CD4-positive, alpha-beta T cell treated with Interleukin-15 for 4 hours (primary cell): Measurements from ENCODE around the gene KCNK18.
"Not testable (repeated sequence)": the region's sequence is repeated elsewhere in the genome, so short reads cannot be mapped to it uniquely, and the experiment has no call there.

Experiments used
- DNase-seq: peaks from one replicate; pipeline ENCODE4 v3.0.0-alpha.2; 2020; ENCODE audit warnings: low spot score

KCNK18 gene

DNA sequence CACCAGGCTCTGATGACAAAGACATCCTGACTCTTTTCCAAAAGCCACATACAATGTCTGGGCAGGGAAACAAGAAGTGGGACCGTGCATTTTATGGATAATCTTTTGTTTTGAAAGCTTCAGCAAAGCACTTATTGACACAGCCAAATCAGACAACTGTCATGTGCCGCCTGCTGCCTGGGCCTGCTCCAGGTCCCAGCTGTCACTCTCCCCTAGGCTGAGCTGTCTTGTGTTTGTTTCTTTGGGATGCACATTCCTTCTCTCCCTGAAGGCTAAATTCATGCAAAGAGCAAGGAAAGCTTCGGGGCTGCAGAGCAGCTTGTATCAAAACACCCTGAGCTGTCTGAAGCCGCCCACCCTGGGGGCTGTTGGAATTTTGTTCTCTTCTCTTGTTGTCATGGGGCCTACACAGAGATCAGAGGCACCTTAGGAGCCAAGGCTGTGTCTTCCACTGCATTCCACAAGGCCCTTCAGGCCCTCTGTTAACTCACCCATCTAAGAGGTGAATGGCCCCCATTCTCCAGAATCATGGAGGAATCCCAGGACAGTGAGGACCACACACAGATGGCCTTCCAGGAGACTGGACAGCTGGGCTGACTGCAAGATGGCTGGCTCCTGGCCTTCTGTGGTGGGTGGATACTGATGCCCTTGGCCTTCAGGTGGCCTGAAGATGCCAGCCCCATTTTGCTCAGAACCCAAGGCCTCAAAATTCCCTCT is 25.8 kb downstream of the KCNK18 start:
- no peak for DNase-seq

DNA sequence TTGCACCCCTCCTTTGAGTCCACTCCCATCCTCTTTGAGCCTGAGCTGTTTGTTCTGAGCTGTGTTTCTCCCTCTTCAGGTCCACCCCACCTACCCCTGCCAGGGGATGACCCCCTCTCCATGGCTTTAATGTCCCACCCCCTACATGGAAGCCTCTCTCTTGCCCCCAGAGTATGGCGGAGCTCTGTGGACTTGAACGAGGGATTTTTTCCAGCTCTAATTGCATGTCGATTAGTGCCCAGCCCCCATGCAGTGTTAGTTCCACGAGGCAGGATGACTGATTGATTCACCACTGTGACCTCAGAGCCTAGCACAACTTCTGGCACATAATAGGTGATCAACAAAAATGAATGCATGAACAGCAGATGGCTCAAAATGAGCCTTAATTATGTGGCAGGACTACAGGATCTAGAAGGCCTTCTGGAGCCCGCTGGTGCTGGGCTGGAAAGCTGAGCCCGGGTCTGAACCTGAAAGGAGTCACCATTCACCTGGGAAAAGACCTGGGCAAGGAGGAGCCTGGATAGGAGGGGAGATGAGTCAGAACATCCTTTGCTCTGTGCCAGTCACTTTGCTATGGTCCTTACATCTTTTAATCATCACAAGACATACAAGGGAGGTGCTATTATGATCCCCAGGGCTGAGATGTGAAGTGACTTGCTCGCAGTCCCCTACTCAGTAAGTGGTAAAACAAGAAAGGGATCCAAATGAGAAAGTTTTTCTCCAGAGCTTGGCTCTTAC is 26.6 kb downstream of the KCNK18 start:
- no peak for DNase-seq

DNA sequence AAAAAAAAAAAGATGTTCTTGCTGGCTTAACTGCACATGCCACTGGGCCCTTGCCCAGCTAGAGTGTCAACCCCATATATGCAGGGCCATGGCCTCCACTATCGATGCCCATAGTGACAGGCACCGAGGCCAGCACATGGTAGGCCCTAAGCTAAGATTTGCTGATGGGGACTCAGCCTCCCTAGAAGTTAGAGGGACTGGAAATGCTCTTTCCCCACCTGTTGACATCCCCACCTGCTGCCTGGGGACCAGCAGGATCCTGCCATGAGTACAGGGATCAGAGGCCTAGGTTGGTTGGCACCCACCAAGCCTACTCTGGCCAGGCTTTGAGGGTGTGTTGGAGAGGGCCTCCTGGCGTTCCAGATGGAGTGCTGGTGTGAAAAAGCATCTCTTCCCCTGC is 27.6 kb downstream of the KCNK18 start:
- no peak for DNase-seq

DNA sequence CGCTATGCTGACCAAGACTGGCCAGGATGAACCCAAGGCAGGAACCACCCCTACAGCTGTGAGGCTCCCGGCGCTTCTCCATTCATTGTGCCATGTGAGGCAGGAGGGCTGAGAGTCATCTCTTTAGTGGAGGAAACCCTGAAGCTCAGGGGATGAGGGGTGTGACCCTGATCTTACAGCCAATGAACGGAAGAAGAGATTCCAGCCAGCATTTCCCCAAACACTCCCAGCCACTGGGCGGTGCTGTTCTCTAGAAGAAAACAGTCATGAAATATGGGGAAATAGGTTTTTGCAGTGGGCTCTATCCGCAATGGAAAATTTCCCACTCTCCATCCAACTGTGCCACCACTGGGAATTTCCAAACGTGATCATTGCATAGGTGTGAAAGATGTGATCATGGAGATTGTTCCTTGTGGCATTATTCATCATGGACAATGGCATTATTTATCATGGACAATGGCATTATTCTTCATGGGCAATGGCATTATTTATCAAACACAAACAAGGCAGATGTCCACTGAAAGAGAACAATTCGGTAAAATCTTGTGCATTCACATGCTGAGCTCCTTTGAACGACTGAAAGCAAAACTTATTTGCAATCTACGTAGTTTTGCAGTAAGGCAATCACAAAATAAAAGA is 29.6 kb downstream of the KCNK18 start:
- DNase-seq, result no peak

DNA sequence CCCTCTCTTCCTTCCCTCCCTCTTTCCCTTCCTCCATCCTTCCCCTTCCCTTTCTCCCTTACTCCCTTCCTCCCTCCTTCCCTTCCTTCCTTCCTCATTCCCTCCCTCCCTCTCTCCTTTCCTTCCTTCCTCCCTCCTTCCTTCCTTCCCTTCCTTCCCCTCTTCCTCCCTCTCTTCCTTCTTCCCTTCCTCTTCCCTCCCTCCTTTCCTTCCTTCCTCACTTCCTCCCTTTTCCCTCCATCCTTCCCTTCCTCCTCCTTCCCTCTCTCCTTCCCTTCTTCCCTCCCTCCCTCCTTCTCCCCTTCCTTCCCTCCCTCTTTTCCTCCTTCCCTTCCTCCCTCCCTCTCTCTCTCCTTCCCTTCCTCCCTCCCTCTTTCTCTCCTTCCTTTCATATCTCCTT is 30.9 kb downstream of the KCNK18 start:
- no peak for DNase-seq

DNA sequence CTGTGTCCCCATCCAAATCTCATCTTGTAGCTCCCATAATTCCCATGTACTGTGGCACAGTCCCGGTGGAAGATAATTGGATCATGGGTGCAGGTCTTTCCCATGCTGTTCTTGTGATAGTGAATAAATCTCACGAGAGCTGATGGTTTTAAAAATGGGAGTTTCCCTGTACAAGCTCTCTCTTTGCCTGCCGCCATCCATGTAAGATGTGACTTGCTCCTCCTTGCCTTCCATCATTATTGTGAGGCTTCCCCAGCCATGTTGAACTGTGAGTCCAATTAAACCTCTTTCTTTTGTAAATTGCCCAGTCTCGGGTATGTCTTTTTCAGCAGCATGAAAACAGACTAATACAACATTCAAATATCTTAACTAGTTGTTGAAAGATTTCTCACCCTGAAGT is 32.8 kb downstream of the KCNK18 start:
- not testable (repeated sequence) for DNase-seq

DNA sequence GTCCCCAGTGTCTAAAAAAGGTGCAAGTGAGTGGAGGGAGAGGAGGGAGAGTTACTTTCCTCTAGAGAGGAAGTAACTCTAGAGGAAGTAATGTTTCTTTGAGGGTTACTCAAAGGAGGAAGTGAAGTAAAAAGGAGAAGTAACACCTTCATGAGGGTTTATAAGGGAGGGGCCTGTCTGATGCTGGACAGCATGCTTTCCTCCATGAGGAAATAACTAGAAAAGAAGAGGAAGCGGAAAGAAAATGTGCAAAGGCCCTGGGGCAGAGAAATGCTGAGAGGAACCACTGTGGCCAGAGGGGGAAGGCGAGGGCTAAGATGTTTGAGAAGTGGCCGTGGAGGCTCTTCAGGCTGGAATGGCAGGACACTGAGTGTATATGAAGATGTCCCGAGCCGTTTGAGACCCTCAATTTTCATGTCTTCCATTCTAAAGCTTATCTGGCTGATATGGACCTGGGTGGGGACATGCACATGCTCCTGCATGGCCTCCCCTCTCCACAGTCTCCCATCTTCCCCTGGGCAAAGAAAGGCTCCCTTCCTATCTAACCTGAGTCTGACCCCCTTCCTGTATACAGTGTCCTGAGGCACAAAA is 40.2 kb downstream of the KCNK18 start:
- DNase-seq, result no peak

DNA sequence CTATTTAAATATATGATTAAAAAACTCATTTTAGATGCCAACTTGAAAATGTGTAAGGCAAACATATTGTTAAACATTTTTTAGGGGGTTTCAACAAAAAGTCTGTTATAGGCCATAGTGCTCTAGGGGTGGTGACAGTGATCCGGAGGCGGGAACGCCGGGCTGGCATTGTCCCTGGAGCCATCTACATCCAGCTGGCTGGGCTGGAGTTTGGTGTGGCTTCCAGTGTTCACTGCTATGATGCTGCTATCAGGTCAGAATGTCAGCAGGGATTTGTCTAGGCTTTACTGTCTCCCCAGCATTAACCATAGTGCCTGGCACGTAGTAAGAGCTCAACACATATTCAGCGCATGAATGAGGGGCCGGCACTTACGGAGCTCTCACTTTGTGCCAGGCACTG is 41.8 kb downstream of the KCNK18 start:
- DNase-seq, result no peak

DNA sequence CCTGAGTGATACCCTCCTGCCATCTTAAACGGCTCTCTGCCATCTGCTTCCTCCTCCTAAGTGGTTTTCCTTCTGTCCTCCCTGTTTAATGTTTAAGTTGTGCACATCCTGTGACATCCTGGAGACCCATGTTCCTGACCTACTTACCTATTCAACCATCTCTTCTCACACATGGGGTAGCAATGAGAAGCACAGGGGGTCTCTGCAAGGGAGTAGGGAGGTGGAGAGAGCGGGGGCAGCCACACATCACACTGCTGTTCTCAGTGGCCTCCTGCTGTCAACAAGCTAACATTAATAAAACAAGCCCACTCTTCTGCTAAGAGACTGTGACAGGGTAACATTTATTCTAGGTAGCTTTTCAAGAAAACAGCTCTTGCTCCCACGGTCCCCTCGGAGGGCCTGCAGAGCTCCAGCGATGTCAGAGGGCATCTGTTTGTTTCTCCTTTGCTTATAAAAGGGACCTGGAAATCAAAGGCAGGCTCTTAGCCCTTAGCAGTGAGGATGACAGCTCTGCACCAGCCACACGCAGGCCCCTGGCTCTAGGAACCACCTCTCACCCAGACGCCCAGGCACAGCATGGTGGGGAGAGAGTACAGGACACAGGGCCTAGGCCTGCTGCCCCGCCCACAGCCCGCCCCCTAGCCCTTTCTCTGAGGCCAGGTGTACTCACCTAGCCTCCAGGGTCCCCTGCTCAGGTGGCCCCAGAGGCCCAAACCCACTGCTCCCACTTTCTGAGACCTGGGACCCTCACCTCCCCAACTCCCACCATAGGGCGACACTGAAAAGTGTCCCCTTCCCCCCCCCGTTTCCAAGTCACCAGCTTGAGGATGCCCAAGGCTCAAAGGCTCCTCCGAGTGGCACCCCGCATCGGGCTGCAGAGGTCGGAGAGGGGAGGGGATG is 42.7 kb downstream of the KCNK18 start:
- no peak for DNase-seq

DNA sequence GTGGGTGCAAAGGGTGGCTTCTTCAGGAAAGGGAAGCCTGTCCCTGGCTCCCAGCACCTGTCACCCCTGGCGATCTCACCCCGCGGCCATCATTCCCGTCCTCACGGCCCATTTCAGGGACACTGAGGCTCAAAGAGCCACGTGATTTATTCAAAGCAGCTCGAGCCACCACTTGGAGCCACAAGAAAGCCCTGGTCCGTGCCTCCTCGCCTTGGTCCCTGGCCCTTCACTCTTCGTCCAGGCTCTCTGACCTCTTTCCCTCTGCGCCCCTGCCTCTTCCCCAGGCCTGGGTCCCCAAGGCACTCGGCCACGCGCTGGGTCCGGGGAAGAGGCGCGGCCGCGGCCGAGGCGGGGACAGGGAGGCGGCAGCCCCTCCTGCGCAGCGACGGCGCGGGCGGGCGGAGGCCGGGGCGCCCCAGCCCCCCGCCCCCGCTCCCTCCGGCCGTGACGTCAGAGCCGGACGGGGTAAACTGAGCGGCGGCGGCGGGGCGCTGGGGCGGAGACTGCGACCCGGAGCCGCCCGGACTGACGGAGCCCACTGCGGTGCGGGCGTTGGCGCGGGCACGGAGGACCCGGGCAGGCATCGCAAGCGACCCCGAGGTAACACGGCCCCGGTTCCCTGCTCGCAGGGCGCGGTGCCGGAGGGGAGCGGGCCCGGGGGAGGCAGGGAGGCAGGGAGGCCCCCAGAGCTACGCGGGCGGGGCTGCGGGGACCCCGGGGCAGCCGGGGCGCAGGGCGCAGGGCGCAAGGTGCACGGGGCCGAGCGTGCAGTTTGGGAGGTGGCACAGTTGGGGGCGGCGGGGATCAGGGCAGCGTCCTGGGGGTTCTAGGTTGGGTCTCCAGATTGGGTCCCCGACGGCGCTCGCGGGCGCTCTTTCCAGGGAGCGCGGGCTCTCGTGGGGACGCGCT is 43.6 kb downstream of the KCNK18 start, which contains the start of gene SLC18A2:
Gene SLC18A2, plus strand, starts transcription at position 494 of the 909 bp plus-strand sequence. CDS start 580 bp downstream, outside the sequence.
- no peak for DNase-seq

DNA sequence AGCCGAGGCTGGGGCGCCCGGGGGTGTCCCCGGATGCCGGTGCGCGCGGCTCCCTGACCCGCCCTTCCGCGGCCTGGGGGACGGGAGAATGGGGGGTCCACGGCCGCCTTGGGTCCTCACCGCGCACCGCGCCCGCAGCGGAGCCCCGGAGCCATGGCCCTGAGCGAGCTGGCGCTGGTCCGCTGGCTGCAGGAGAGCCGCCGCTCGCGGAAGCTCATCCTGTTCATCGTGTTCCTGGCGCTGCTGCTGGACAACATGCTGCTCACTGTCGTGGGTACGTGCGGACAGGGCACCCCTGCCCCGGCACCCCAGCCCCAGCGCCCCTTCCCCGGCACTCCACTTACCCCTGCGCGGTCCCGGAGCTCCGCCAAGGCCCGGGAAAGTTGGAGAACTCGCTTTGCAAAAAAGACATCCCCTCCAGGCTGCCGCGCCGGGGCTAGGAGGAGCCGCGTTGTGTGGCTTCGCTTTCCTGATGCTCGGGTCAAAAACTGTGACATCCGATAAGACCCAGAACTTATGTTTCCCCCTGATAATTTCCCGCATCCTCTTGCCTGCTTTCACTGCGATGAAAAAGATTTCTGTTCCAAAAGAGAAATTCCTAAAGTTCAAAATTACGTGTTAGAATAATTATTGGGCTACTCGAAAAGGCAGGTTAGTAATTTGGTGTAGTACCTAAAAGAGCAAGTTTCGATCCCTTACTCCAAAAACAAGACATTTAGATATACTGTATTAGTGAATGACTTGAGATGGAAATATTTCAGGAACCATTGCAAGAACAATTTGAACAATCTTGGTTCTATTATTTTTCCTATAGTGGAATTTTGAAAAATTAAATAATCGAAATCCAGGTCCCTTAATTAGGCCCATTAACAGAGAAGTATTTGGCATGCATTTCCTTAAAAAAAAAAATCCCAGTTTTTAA is 44.5 kb downstream of the KCNK18 start:
- DNase-seq, result no peak

DNA sequence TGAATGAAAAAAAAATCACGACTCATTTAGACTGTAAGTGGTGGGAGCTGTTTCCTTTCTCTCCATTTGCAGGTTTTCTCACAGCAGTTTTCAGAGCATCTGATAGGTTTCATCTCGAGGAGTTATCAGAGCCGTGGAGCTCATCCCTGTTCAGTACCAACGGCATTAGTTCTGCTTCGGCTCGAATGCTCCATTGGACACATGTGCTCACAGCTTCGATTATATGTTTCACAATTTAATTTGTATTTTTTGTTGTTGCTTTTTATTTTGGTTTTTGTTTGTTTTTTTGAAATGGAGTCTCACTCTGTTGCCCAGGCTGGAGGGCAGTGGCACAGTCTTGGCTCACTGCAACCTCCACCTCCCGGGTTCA is 45.2 kb downstream of the KCNK18 start:
- no peak for DNase-seq

DNA sequence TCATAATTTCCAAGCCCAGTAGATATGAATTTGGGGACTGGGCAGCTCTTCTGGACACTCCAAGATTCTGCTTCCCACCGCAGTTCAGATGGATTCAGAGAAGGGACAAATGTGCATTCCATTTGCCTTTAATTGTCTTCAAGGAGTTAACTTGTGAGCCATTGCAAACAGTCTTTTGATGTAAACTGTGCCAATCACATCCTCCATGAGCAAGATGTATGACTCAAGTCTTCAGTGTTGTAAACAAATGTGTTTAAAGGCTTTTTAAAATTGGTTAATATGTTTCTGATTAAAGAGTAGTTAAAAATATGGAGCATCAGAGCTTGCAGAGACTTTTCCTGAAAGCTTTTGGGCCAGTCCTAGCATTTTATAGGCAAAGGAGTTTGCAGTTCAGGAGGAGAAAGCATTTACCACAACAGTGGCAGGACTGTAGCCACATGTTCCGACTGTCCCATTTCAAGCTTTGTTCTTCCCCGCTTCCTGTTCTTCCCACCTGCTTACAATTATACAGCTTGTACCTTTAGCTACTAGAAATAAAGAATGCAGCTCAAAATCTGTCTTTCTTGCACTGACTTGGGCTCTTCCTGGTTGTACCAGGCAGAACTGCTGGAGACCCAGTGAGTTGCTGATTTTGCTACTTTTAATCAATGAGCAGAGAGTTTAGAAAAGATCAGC is 49.8 kb downstream of the KCNK18 start:
- DNase-seq, result no peak

DNA sequence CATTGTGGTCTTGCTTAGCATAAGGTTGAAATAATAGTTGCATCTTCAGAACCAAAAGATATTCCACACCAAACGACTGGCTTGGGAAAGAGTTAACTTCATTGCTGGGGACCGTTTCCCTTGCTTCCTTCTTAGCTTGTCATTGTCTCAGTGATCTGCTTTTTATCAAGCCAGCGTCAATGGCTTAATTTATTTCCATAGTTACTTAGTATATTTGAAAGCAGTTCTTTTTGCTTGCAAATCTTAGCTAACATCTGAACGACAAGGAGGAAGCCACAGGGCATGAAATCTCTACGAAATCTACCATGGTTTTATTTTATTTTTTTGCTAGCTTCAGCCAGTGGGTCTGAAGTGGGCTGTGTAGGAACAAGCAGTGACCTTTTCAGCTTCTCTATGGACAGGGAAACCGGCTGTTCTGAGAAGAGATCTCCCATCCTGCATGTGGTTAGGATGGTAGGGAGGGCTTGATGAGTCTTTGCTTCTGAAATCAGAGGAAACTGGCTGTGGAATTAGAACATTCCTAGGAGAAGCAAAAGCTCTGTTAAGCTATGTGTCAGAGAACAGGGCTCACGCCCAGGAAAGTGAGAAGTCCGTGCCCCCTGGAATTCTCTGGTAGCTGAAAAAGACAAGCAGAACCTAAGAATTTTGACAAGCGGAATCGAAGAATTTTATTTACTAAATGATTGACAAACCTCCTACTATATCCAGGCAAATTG is 51.6 kb downstream of the KCNK18 start:
- no peak for DNase-seq

DNA sequence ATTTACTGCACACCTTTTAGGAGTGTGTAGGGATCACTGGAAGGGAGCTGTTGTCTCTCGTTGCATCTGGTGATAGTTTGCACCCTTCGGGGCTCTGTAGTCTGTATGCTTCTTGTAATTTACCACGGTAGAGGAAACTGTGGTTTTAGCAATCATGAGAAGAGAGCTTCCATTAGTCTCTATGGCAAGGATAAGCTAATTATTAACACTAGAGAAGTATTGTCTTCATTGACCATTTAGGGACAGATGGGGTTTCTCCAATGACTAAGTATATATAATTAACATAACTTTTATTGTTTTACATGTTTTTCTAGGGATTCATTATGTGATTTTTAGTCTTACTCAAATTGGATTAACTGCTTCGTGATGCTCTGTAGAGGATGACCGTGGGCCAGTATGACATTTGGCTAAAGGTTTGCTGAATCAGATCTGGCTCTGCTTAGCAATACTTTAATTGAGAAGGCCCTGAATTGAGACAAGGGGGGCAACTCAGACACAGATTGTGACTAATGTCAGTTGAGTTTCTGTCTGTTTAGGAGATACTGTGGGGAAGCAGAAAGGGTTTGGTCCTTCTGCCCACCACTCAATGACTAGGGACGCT is 52.3 kb downstream of the KCNK18 start:
- no peak for DNase-seq

DNA sequence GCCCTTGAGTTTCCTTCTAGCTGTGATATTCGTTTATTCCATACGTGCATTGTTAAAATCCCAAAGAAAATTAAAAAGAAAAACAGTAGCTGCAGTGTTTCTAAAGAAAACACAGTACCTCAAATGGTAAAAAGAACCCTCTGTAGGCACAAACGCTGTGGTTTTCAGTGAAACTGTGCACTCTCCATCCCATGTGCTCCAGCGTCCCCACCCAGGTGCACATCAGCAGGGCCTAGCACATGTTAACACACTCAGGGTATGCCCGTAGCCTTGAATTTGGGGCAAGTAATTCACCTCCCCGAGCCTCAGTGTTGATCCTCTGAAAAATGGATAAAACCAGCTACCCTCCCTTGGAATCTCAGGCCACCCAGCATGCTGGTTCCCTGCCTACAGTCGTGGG is 53.1 kb downstream of the KCNK18 start:
- no peak for DNase-seq

DNA sequence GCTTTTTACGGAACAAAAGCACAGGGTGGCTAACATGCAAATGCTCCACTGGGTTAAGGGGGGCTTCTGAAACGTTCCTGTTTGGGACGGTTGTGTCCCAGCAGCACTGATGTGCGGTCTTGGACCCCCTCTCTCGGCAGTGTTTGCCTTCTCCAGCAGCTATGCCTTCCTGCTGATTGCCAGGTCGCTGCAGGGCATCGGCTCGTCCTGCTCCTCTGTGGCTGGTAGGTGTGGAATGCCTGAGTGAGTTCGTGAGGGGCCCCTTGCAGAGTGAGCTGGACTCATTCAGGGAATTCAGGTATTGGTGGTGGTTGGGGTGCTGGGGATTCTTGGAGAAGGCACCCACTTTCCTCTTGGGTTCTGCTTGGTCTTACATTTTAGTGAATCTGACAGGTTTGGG is 56.6 kb downstream of the KCNK18 start:
- DNase-seq, result no peak

DNA sequence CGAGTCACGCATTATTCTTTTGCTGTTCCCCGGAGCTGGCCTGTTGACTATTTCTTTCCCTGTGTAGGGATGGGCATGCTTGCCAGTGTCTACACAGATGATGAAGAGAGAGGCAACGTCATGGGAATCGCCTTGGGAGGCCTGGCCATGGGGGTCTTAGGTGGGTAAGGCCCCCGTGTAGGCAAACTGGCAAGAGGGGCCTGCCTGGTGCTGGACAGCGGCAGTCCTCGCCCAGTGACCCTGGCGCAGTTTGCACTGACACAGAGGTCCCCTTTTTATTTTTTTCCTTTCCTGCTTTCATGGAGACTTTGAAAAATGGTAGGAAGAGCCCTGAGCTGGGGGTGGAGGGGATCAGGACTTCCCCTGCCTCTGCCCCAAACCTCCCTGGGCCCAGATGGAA is 57.0 kb downstream of the KCNK18 start:
- DNase-seq, result no peak
